Smooth muscle cell (in vitro differentiated cells): Measurements from ENCODE around the gene KCNK3. TPM values are rescaled to one million over a fixed set of nuclear protein-coding genes. Genes with fewer than 3 reads are reported as not detected.
"Not testable (repeated sequence)": the region's sequence is repeated elsewhere in the genome, so short reads cannot be mapped to it uniquely, and the experiment has no call there.

Experiments used
- DNase-seq: peaks from one replicate; lab custom pipeline; 2025; ENCODE audit not compliant: unreplicated experiment; lab: John Stamatoyannopoulos, UW
- H2AFZ ChIP-seq: fragments of 200-600 bp; sonication (generic); 2 replicates; pipeline ENCODE4 v1.6.0; 2016; ENCODE audit warnings: antibody characterized with exemption, low read depth, mild to moderate bottlenecking
- H3F3A ChIP-seq: fragments of 200-600 bp; sonication (generic); 2 replicates; pipeline ENCODE4 v1.6.0; 2017; ENCODE audit warnings: antibody characterized with exemption, low read depth
- H3K27ac ChIP-seq: fragments of 200-600 bp; sonication (generic); 2 replicates; pipeline ENCODE4 v1.5.1; 2016; ENCODE audit warnings: low read depth, mild to moderate bottlenecking
- H3K27me3 ChIP-seq: fragments of 200-600 bp; sonication (generic); 2 replicates; pipeline ENCODE4 v1.6.1; 2016; ENCODE audit warnings: low read depth, mild to moderate bottlenecking
- H3K36me3 ChIP-seq: fragments of 200-600 bp; sonication (generic); 2 replicates; pipeline ENCODE4 v1.5.1; 2016; ENCODE audit warnings: low read depth
- H3K4me1 ChIP-seq: fragments of 200-600 bp; sonication (generic); 2 replicates; pipeline ENCODE4 v1.5.1; 2016; ENCODE audit warnings: low read depth
- H3K4me2 ChIP-seq: fragments of 200-600 bp; sonication (generic); 2 replicates; pipeline ENCODE4 v1.6.0; 2016; ENCODE audit warnings: mild to moderate bottlenecking
- H3K4me3 ChIP-seq: fragments of 200-600 bp; sonication (generic); 2 replicates; pipeline ENCODE4 v1.5.1; 2016; ENCODE audit warnings: mild to moderate bottlenecking
- H3K79me2 ChIP-seq: fragments of 200-600 bp; sonication (generic); 2 replicates; pipeline ENCODE4 v1.6.0; 2016; ENCODE audit warnings: low read depth, mild to moderate bottlenecking
- H3K9ac ChIP-seq: fragments of 200-600 bp; sonication (generic); 2 replicates; pipeline ENCODE4 v1.6.0; 2016; ENCODE audit warnings: low read depth
- H3K9me3 ChIP-seq: fragments of 200-600 bp; sonication (generic); replicated peaks from 2 replicates; pipeline ENCODE4 v1.5.1; 2016; ENCODE audit warnings: low read depth
- H4K20me1 ChIP-seq: fragments of 200-600 bp; sonication (generic); 2 replicates; pipeline ENCODE4 v1.6.0; 2016; ENCODE audit warnings: low read depth
- WGBS: methylation state at CpG from one replicate; pipeline ENCODE4 v1.1.7; 2016; ENCODE audit warnings: low lambda C conversion rate; 5-methylcytosine and 5-hydroxymethylcytosine counted together
- polyA plus RNA-seq: library from polyadenylated mRNA; unstranded; fragments of >200 nt; fragmentation: Nextera tagmentation; extraction: Ambion mirVana; gene quantifications from 2 replicates; pipeline ENCODE4 v1.2.1, GENCODE V29; 2016
- total RNA-seq: library from RNA; depleted of rRNA; stranded (reverse); fragments of >200 nt; gene quantifications from 2 replicates; pipeline ENCODE4 v1.2.3, GENCODE V29; 2014
- TF ChIP-seq, protein P1 (sequence below): fragments of 200-600 bp; sonication (generic); IDR thresholded peaks from 2 replicates; pipeline ENCODE4 v1.5.1; 2017; ENCODE audit warnings: borderline replicate concordance, mild to moderate bottlenecking, antibody characterized with exemption; ENCODE audit not compliant: insufficient read depth, poor library complexity, severe bottlenecking

The KCNK3 gene
- total and polyA plus RNA-seq, 2 experiments from 2014 or later: 1.1 to 7.5 TPM

- DNase-seq: no peak
- Histone ChIP-seq H3K79me2 (no peaks in the 10 kb centered on the region), H3F3A (peaks cover 5% of the 10 kb centered on the region), H3K4me1 (peaks cover 3% of the 10 kb centered on the region), H3K9me3 (no peaks in the 10 kb centered on the region), H4K20me1 (no peaks in the 10 kb centered on the region), H3K4me2 (no peak overlapping the region), H3K27me3 (no peaks in the 10 kb centered on the region), H3K27ac (no peak overlapping the region), H2AFZ (no peak overlapping the region), H3K36me3 (no peaks in the 10 kb centered on the region), H3K9ac (no peak overlapping the region), H3K4me3 (no peak overlapping the region)
- 82% methylated on average over 9 of the region's 9 CpGs for WGBS
- TF ChIP-seq, protein P1, sequence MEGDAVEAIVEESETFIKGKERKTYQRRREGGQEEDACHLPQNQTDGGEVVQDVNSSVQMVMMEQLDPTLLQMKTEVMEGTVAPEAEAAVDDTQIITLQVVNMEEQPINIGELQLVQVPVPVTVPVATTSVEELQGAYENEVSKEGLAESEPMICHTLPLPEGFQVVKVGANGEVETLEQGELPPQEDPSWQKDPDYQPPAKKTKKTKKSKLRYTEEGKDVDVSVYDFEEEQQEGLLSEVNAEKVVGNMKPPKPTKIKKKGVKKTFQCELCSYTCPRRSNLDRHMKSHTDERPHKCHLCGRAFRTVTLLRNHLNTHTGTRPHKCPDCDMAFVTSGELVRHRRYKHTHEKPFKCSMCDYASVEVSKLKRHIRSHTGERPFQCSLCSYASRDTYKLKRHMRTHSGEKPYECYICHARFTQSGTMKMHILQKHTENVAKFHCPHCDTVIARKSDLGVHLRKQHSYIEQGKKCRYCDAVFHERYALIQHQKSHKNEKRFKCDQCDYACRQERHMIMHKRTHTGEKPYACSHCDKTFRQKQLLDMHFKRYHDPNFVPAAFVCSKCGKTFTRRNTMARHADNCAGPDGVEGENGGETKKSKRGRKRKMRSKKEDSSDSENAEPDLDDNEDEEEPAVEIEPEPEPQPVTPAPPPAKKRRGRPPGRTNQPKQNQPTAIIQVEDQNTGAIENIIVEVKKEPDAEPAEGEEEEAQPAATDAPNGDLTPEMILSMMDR: no peak
Measured at GRCh38 chr2:26655611-26656195, 36.8 kb upstream of the KCNK3 start.

DNA sequence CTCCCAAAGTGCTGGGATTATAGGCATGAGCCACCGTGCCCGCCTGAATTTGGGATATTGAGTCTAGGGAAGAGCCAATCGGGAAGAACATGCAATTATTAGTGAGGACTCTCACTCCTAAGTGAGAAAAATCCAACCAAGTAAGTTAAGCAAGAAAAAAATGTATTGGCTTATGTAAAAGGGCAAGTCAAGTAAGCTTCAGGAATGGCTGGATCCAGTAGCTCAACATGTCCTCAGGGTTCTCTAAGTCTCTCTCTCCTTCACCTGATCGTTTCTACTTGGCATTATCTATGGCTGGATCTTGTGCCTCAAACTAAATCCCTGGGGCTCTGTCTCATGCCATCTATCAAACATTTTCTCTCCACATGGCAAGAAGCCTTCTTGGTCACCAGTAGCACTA is 35.3 kb upstream of the KCNK3 start:
- no peak overlapping the region for H3K4me2 ChIP-seq
- 85% methylated on average over 4 of the region's 4 CpGs for WGBS
- H3K9me3 ChIP-seq: no peaks in the 10 kb centered on the region
- no peaks in the 10 kb centered on the region for H3F3A ChIP-seq
- H3K36me3 ChIP-seq: no peaks in the 10 kb centered on the region
- no peaks in the 10 kb centered on the region for H3K79me2 ChIP-seq
- H3K27ac ChIP-seq: no peak overlapping the region
- no peak for DNase-seq
- H3K27me3 ChIP-seq: no peaks in the 10 kb centered on the region
- H3K9ac ChIP-seq: no peak overlapping the region
- no peaks in the 10 kb centered on the region for H4K20me1 ChIP-seq
- H3K4me3 ChIP-seq: no peak overlapping the region
- TF ChIP-seq, protein P1: no peak
- peaks cover 3% of the 10 kb centered on the region for H3K4me1 ChIP-seq
- no peak overlapping the region for H2AFZ ChIP-seq

DNA sequence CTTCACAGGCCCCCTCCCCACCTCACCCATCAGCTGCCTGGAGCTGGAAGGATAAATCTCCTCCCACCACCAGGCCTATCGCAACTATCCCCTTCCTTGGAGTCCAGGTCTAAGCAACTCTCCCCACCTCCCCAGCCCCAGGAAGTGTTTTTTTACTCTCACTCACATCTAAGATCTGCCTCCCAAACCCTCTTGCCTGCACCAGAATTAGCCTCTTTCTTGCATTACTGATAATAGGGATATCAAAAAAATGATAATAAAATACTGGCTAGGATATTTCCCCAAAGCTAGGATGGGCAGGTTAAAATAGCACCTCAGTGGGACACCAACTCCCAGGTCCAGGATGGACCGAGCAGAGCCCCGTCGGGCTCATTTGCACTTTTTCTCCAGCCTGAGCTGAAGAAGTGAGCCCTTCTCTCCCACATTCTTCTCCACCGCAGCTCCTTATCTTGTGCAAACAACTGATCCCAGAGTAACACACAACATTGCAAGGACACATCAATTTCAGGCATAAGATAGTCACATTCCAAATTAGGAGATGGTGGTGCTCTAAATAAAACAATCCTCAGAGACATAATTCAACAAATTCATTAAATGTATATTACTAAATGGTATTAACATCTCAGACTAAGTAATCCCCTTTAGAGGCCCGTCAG is 33.7 kb upstream of the KCNK3 start:
- H3F3A ChIP-seq: no peaks in the 10 kb centered on the region
- DNase-seq: no peak
- no peaks in the 10 kb centered on the region for H4K20me1 ChIP-seq
- no peak overlapping the region for H3K27ac ChIP-seq
- H3K9me3 ChIP-seq: no peaks in the 10 kb centered on the region
- no peak overlapping the region for H2AFZ ChIP-seq
- H3K4me2 ChIP-seq: no peak overlapping the region
- no peak overlapping the region for H3K9ac ChIP-seq
- TF ChIP-seq, protein P1: no peak
- no peaks in the 10 kb centered on the region for H3K36me3 ChIP-seq
- H3K4me3 ChIP-seq: no peak overlapping the region
- WGBS: 65% methylated on average over 5 of the region's 6 CpGs
- H3K79me2 ChIP-seq: no peaks in the 10 kb centered on the region
- H3K27me3 ChIP-seq: no peaks in the 10 kb centered on the region
- H3K4me1 ChIP-seq: peaks cover 3% of the 10 kb centered on the region

DNA sequence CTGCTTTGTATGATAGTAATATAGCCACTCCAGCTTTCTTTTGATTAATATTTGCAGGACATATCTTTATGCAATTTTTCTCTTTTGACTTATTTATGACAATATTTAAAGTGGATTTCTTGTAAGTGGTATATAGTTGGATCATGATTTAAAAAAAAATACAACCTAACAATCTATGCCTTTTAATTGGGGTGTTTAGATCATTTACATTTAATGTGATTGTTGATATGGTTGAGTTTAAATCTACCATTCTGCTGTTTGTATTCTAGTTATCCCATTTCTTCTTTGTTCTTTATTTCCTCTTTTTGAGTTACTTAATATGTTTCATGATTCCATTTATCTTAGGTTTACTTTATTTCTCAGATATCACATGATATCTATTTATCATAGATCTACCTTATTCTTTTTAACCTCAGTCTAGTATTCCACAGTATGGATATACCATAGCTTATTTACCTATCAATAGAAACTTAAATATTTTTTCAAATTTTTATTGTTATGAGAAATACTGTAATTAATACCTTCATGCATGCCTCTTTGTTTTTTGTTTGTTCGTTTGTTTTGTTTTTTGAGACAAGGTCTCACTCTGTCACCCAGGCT is 32.1 kb upstream of the KCNK3 start:
- no peaks in the 10 kb centered on the region for H3K9me3 ChIP-seq
- TF ChIP-seq, protein P1: no peak
- no peak overlapping the region for H3K27ac ChIP-seq
- DNase-seq: no peak
- H3K36me3 ChIP-seq: no peaks in the 10 kb centered on the region
- 87% methylated on average over 1 of the region's 1 CpG for WGBS
- H3K9ac ChIP-seq: no peak overlapping the region
- H3K79me2 ChIP-seq: no peaks in the 10 kb centered on the region
- H3K27me3 ChIP-seq: no peaks in the 10 kb centered on the region
- no peaks in the 10 kb centered on the region for H3F3A ChIP-seq
- no peak overlapping the region for H3K4me2 ChIP-seq
- no peaks in the 10 kb centered on the region for H4K20me1 ChIP-seq
- no peaks in the 10 kb centered on the region for H3K4me1 ChIP-seq
- no peak overlapping the region for H2AFZ ChIP-seq
- no peak overlapping the region for H3K4me3 ChIP-seq

GRCh38 chr2:26665296-26665695 is 27.2 kb upstream of the KCNK3 start:
- not testable (repeated sequence) for DNase-seq, H3K9me3 ChIP-seq, H2AFZ ChIP-seq

More at GRCh38 chr2:26665296-26665695, 27.2 kb upstream of the KCNK3 start:
- not testable (repeated sequence) for H3K4me1 ChIP-seq, H3K27ac ChIP-seq, H3K4me2 ChIP-seq, H3K36me3 ChIP-seq, H3K27me3 ChIP-seq, H4K20me1 ChIP-seq, H3K79me2 ChIP-seq, H3K4me3 ChIP-seq, H3K9ac ChIP-seq
- 94% methylated on average over 15 of the region's 21 CpGs for WGBS
- peaks cover 15% of the 10 kb centered on the region for H3F3A ChIP-seq
